ENCODE data around the gene HOGA1.
A peak's percentile ranks its signal among the peaks of the same experiment; 100 is the strongest.
"Not testable (repeated sequence)": the region's sequence is repeated elsewhere in the genome, so short reads cannot be mapped to it uniquely, and the experiment has no call there.

HOGA1 gene

GRCh38 chr10:97632949-97633884, 49.0 kb downstream of the HOGA1 start, which contains the start of gene MORN4:
Gene MORN4, minus strand, starts transcription at chr10:97633500. Its CDS starts 13,847 bp downstream, at chr10:97619653.
- peak; percentile 88 for DNase-seq (ENCODE audit: low spot score)
- in situ Hi-C loops (cut with MboI; ENCODE audit: low pct_unique_long_range_greater_than_20kb, low sequenced_read_pairs, unreplicated experiment): no loop called here

GRCh38 chr10:97633921-97634320, 49.7 kb downstream of the HOGA1 start:
- TF ChIP-seq CTCF (IDR thresholded peaks at IDR 0.05; ENCODE audit: extremely low read depth, insufficient read depth, missing control alignments): peak; percentile 15
- in situ Hi-C loops (cut with MboI; ENCODE audit: low pct_unique_long_range_greater_than_20kb, low sequenced_read_pairs, unreplicated experiment): no loop called here
- no peak for DNase-seq (ENCODE audit: low spot score)

More at GRCh38 chr10:97632949-97633884, 49.0 kb downstream of the HOGA1 start, which contains the start of gene MORN4:
- TF ChIP-seq CTCF (IDR thresholded peaks at IDR 0.05; ENCODE audit: extremely low read depth, insufficient read depth, missing control alignments): no peak

GRCh38 chr10:97635577-97635976, 51.4 kb downstream of the HOGA1 start:
- TF ChIP-seq CTCF (IDR thresholded peaks at IDR 0.05; ENCODE audit: extremely low read depth, insufficient read depth, missing control alignments): no peak
- in situ Hi-C loops (cut with MboI; ENCODE audit: low pct_unique_long_range_greater_than_20kb, low sequenced_read_pairs, unreplicated experiment): no loop called here
- no peak for DNase-seq (ENCODE audit: low spot score)

DNA sequence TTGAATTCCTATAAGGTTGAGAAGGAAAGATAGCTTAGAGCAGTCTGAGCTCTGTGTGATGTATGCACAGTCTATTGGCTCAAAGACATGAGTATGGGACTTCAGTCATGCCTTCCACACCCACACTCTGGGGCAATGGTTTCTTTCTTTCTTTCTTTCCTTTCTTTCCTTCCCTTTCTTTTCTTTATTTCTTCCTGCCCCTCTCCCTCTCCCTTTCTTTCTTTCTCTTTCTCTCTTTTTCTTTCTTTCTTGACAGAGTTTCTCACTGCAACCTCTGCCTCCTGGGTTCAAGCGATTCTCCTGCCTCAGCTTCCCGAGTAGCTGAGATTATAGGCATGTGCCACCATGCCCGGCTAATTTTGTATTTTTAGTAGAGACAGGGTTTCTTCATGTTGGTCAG, 54.9 kb downstream of the HOGA1 start:
- DNase-seq (ENCODE audit: low spot score); in situ Hi-C loops (cut with MboI; ENCODE audit: low pct_unique_long_range_greater_than_20kb, low sequenced_read_pairs, unreplicated experiment): not testable (repeated sequence)

- in situ Hi-C loops (cut with MboI; ENCODE audit: low pct_unique_long_range_greater_than_20kb, low sequenced_read_pairs, unreplicated experiment): no loop called here
- peak; percentile 99 for DNase-seq (ENCODE audit: low spot score)
- no peak for TF ChIP-seq CTCF (IDR thresholded peaks at IDR 0.05; ENCODE audit: extremely low read depth, insufficient read depth, missing control alignments)
Measured at GRCh38 chr10:97640174-97640867, 56.1 kb downstream of the HOGA1 start, which contains the start of gene PI4K2A. Gene PI4K2A, plus strand, starts transcription at chr10:97640671. Its CDS starts 72 bp downstream, at chr10:97640743.

DNA sequence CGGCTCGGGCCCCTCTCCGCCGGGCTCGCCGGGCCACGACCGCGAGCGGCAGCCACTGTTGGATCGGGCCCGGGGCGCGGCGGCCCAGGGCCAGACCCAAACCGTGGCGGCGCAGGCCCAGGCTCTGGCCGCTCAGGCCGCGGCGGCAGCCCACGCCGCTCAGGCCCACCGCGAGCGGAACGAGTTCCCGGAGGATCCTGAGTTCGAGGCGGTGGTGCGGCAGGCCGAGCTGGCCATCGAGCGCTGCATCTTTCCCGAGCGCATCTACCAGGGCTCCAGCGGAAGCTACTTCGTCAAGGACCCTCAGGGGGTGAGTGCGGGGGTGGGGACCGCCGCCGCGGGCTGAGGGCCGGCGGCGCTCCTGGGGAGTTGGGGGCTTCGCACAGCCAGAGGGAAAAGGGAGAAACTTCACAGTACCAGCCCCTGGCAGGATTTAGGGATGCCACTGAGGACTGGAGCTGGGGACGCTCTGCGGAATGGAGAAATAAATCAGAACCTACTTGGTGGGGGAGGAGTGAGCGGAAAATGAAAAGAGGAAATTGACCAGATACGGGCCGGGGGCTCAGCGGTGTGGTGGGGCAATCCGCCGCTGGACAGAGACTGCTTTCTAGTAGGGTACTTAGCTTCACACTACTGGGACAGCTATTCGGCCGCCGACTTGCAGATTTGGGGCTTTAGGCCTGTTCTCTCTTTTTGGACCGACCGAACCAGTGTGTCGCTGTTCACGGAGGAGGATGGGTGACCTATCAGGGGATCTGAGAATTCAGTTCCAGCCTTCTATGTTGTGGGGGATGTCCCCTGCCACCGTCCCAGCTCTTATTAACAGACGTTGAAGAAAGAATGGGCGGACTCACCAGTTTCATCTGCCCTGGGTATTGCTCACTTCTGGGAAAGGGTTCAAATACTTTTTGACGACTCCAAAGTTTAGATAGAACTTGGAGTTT, 57.0 kb downstream of the HOGA1 start:
- no peak for TF ChIP-seq CTCF (IDR thresholded peaks at IDR 0.05; ENCODE audit: extremely low read depth, insufficient read depth, missing control alignments)
- DNase-seq (ENCODE audit: low spot score): peak; percentile 46
- in situ Hi-C loops (cut with MboI; ENCODE audit: low pct_unique_long_range_greater_than_20kb, low sequenced_read_pairs, unreplicated experiment): no loop called here

GRCh38 chr10:97642471-97643159, 58.4 kb downstream of the HOGA1 start:
- in situ Hi-C loops (cut with MboI; ENCODE audit: low pct_unique_long_range_greater_than_20kb, low sequenced_read_pairs, unreplicated experiment); DNase-seq (ENCODE audit: low spot score): not testable (repeated sequence)
